ENCODE data around the gene LRRC4C.

Gene LRRC4C

DNA sequence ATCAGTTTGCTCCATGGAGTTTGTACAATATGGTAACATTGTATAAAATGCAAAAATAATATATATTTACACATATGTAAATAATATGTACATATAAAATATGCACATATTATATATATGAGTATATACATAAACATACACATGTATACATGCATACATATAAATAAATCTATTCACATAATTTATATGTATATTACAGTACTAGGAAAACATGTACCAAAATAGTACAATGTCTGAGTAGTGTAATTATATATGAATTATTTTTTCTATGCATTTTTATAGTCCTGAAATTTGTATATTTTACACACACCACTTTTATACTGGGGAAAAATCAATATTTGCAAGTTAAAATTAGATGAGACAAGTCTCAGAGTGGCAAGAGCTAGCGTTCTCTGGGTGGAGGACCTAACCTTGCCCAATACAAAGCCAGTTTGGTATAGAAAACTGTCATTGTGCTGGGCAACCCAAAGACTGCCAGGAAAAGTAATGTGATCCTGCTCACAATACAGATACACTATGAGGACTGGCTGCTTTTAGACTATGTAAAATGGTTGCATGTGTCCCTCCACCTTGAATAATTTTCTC lies 889.4 kb downstream of the LRRC4C start:
- no peak for TF ChIP-seq CTCF (IDR thresholded peaks at IDR 0.05; ENCODE audit: poor library complexity, severe bottlenecking)
- no peak for DNase-seq (ENCODE audit: low spot score)
- Histone ChIP-seq H3K36me3 (ENCODE audit: low read depth) (no peaks in the 10 kb centered on the region), H3K4me3 (ENCODE audit: severe bottlenecking) (no peak overlapping the region), H3K27ac (ENCODE audit: poor library complexity, severe bottlenecking) (no peak overlapping the region), H3K9me3 (ENCODE audit: severe bottlenecking) (no peaks in the 10 kb centered on the region), H3K4me1 (ENCODE audit: insufficient read depth, poor library complexity, severe bottlenecking) (no peaks in the 10 kb centered on the region), H3K27me3 (ENCODE audit: insufficient read depth, poor library complexity, severe bottlenecking) (peaks cover 2% of the 10 kb centered on the region)
- ATAC-seq (ENCODE audit: low read depth): no peak

- H3K4me1 ChIP-seq (ENCODE audit: insufficient read depth, poor library complexity, severe bottlenecking): no peaks in the 10 kb centered on the region
- ATAC-seq (ENCODE audit: low read depth) (no peak), DNase-seq (ENCODE audit: low spot score) (no peak)
- H3K27ac ChIP-seq (ENCODE audit: poor library complexity, severe bottlenecking): no peak overlapping the region
- H3K36me3 ChIP-seq (ENCODE audit: low read depth): no peaks in the 10 kb centered on the region
- TF ChIP-seq CTCF (IDR thresholded peaks at IDR 0.05; ENCODE audit: poor library complexity, severe bottlenecking): no peak
- H3K27me3 ChIP-seq (ENCODE audit: insufficient read depth, poor library complexity, severe bottlenecking): peaks cover 2% of the 10 kb centered on the region
- no peaks in the 10 kb centered on the region for H3K9me3 ChIP-seq (ENCODE audit: severe bottlenecking)
- no peak overlapping the region for H3K4me3 ChIP-seq (ENCODE audit: severe bottlenecking)
Observed at GRCh38 chr11:40567392-40567791, 892.1 kb downstream of the LRRC4C start.

GRCh38 chr11:40544162-40544561 lies 915.3 kb downstream of the LRRC4C start:
- no peak for ATAC-seq (ENCODE audit: low read depth)
- H3K4me3 ChIP-seq (ENCODE audit: severe bottlenecking): no peak overlapping the region
- no peak overlapping the region for H3K27ac ChIP-seq (ENCODE audit: poor library complexity, severe bottlenecking)
- H3K36me3 ChIP-seq (ENCODE audit: low read depth): no peaks in the 10 kb centered on the region
- no peaks in the 10 kb centered on the region for H3K9me3 ChIP-seq (ENCODE audit: severe bottlenecking)
- TF ChIP-seq CTCF (IDR thresholded peaks at IDR 0.05; ENCODE audit: poor library complexity, severe bottlenecking): no peak
- DNase-seq (ENCODE audit: low spot score): no peak
- no peaks in the 10 kb centered on the region for H3K27me3 ChIP-seq (ENCODE audit: insufficient read depth, poor library complexity, severe bottlenecking)
- no peaks in the 10 kb centered on the region for H3K4me1 ChIP-seq (ENCODE audit: insufficient read depth, poor library complexity, severe bottlenecking)

GRCh38 chr11:40542821-40543220 lies 916.6 kb downstream of the LRRC4C start:
- no peak for ATAC-seq (ENCODE audit: low read depth)

More at GRCh38 chr11:40542821-40543220, 916.6 kb downstream of the LRRC4C start:
- H3K9me3 ChIP-seq (ENCODE audit: severe bottlenecking): no peaks in the 10 kb centered on the region
- no peak overlapping the region for H3K27ac ChIP-seq (ENCODE audit: poor library complexity, severe bottlenecking)
- no peaks in the 10 kb centered on the region for H3K4me1 ChIP-seq (ENCODE audit: insufficient read depth, poor library complexity, severe bottlenecking)
- no peak overlapping the region for H3K4me3 ChIP-seq (ENCODE audit: severe bottlenecking)
- no peaks in the 10 kb centered on the region for H3K36me3 ChIP-seq (ENCODE audit: low read depth)
- DNase-seq (ENCODE audit: low spot score): no peak
- TF ChIP-seq CTCF (IDR thresholded peaks at IDR 0.05; ENCODE audit: poor library complexity, severe bottlenecking): no peak
- H3K27me3 ChIP-seq (ENCODE audit: insufficient read depth, poor library complexity, severe bottlenecking): no peaks in the 10 kb centered on the region
